Upper lobe of right lung (tissue), 1 donor: ENCODE results near the gene CLIC3. TPM values are rescaled to one million over a fixed set of nuclear protein-coding genes. Genes with fewer than 3 reads are reported as not detected.

ENCODE experiments used
- ATAC-seq: fragments of 200-7000 bp; cut with Tn5 transposase; one replicate; pipeline ENCODE4 v1.9.1; 2020; ENCODE audit warnings: mild to moderate bottlenecking, moderate library complexity
- DNase-seq: peaks from one replicate; pipeline ENCODE4 v3.0.0-alpha.2; 2020
- H3K27ac ChIP-seq: fragments of 200-600 bp; one replicate; pipeline ENCODE4 v1.8.0; 2022
- H3K27me3 ChIP-seq: fragments of 200-600 bp; one replicate; pipeline ENCODE4 v1.8.0; 2022; ENCODE audit warnings: mild to moderate bottlenecking
- H3K36me3 ChIP-seq: fragments of 200-600 bp; one replicate; pipeline ENCODE4 v1.8.0; 2022
- H3K4me1 ChIP-seq: fragments of 200-600 bp; one replicate; pipeline ENCODE4 v1.8.0; 2022
- H3K4me3 ChIP-seq: fragments of 200-600 bp; one replicate; pipeline ENCODE4 v1.8.0; 2022; ENCODE audit warnings: mild to moderate bottlenecking
- H3K9me3 ChIP-seq: fragments of 200-600 bp; one replicate; pipeline ENCODE4 v1.8.0; 2022
- intact Hi-C: fragments of 100-400 bp; cut with DNase I; formaldehyde crosslinking; loops from one replicate; pipeline ENCODE4 v1.11.0; 2022
- total RNA-seq: library from RNA; stranded (reverse); fragmentation: NEBNext Ultra II Directional; extraction: Animal tissue kit (Norgen Biotek cat#: 25700); gene quantifications from one replicate; pipeline ENCODE4 v1.2.1, GENCODE V29; 2021
- TF ChIP-seq, protein P1 (sequence below): fragments of 200-600 bp; IDR thresholded peaks from one replicate; pipeline ENCODE4 v1.8.0; 2022; ENCODE audit warnings: antibody characterized with exemption
- donor health status: DM: no; HTN: yes; CAD: no; lungs with severe emphysema.

Gene CLIC3
- total RNA-seq, 1 donor from 2014 or later: 80.7 TPM

DNA sequence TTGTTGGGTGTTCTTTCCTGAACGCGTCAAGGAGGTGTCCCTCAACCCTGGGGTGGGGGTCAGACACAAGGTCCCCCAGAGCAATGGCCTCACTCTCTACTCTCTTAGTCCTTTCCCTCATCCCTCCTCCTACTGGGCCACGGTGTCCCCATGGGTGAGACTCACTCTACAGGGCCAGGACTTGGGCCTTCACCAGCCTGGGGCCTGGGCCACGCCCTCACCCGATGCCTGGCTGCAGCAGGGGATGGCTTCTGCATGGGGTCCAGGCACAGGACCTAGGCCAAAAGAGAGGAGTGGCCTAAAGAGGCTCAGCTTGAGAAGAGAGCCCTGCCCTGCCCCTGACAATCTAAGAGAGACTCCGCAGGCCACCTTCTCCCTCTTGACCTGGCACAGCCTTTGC, 38.5 kb downstream of the CLIC3 start:
- H3K27me3 ChIP-seq: no peaks in the 10 kb centered on the region
- TF ChIP-seq, protein P1, sequence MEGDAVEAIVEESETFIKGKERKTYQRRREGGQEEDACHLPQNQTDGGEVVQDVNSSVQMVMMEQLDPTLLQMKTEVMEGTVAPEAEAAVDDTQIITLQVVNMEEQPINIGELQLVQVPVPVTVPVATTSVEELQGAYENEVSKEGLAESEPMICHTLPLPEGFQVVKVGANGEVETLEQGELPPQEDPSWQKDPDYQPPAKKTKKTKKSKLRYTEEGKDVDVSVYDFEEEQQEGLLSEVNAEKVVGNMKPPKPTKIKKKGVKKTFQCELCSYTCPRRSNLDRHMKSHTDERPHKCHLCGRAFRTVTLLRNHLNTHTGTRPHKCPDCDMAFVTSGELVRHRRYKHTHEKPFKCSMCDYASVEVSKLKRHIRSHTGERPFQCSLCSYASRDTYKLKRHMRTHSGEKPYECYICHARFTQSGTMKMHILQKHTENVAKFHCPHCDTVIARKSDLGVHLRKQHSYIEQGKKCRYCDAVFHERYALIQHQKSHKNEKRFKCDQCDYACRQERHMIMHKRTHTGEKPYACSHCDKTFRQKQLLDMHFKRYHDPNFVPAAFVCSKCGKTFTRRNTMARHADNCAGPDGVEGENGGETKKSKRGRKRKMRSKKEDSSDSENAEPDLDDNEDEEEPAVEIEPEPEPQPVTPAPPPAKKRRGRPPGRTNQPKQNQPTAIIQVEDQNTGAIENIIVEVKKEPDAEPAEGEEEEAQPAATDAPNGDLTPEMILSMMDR: no peak
- no peak overlapping the region for H3K27ac ChIP-seq
- intact Hi-C loops: no loop called here
- ATAC-seq (no peak), DNase-seq (no peak)
- H3K4me1 ChIP-seq: no peaks in the 10 kb centered on the region
- H3K36me3 ChIP-seq: no peaks in the 10 kb centered on the region
- H3K4me3 ChIP-seq: no peak overlapping the region
- no peaks in the 10 kb centered on the region for H3K9me3 ChIP-seq

DNA sequence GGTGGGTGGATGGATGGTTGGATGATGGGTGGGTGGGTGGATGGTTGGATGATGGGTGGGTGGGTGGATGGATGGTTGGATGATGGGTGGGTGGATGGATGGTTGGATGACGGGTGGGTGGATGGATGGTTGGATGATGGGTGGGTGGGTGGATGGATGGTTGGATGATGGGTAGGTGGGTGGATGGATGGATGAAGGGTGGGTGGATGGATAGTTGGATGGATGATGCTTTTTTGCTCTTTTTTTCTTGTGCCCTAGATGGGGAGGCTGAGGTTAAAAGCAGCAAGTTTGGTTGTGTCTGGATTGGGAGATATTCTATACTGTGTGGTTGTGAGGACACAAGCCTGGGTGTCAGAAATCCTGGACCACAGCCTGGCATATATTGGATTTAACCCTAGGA, 38.9 kb downstream of the CLIC3 start:
- Histone ChIP-seq H3K9me3 (no peaks in the 10 kb centered on the region), H3K36me3 (no peaks in the 10 kb centered on the region), H3K27me3 (no peaks in the 10 kb centered on the region), H3K4me1 (no peaks in the 10 kb centered on the region), H3K4me3 (no peak overlapping the region), H3K27ac (no peak overlapping the region)
- DNase-seq (no peak), ATAC-seq (no peak)
- intact Hi-C loops: no loop called here
- TF ChIP-seq, protein P1: no peak

DNA sequence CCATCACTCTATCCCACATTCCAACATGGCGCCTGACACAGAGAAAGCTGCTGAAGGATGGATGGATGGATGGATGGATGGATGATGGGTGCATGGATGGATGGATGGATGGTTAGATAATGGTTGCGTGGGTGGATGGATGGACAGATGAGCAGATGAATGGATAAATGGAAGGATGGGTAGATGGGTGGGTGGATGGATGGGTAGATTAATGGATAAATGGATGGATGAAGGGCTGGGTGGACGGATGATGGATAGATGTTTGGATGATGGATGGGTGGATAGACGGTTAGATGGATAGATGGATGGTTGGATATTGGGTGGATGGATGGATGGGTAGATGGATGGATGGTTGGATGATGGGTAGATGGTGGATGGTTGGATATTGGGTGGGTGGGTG, 39.8 kb downstream of the CLIC3 start:
- Histone ChIP-seq H3K27ac (no peak overlapping the region), H3K36me3 (no peaks in the 10 kb centered on the region), H3K4me1 (no peaks in the 10 kb centered on the region), H3K4me3 (no peak overlapping the region), H3K27me3 (no peaks in the 10 kb centered on the region), H3K9me3 (no peaks in the 10 kb centered on the region)
- DNase-seq: no peak
- no peak for ATAC-seq
- intact Hi-C loops: no loop called here
- TF ChIP-seq, protein P1: no peak

DNA sequence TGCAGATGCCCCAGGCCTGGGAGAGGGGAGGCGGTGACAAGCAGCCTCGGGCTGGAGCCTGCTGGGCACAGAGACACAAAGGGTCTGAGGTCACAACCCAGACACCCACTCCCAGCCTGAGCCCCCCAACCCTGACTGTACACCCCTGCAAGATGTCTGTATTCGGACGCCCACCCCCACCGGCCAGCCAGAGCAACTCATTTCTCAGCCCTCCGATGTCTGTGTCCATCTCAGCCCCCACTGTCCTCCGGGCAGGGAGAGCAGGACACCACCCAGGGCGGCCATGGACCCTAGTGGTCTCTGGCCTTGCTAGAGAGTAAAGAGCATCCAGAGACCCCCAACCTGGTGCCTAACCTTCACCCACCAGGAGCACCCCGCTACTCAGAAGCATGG, 40.4 kb downstream of the CLIC3 start:
- Histone ChIP-seq H3K4me1 (no peaks in the 10 kb centered on the region), H3K27me3 (no peaks in the 10 kb centered on the region), H3K4me3 (no peak overlapping the region), H3K9me3 (no peaks in the 10 kb centered on the region), H3K27ac (no peak overlapping the region), H3K36me3 (no peaks in the 10 kb centered on the region)
- intact Hi-C loops: no loop called here
- DNase-seq (no peak), ATAC-seq (no peak)
- TF ChIP-seq, protein P1: no peak

DNA sequence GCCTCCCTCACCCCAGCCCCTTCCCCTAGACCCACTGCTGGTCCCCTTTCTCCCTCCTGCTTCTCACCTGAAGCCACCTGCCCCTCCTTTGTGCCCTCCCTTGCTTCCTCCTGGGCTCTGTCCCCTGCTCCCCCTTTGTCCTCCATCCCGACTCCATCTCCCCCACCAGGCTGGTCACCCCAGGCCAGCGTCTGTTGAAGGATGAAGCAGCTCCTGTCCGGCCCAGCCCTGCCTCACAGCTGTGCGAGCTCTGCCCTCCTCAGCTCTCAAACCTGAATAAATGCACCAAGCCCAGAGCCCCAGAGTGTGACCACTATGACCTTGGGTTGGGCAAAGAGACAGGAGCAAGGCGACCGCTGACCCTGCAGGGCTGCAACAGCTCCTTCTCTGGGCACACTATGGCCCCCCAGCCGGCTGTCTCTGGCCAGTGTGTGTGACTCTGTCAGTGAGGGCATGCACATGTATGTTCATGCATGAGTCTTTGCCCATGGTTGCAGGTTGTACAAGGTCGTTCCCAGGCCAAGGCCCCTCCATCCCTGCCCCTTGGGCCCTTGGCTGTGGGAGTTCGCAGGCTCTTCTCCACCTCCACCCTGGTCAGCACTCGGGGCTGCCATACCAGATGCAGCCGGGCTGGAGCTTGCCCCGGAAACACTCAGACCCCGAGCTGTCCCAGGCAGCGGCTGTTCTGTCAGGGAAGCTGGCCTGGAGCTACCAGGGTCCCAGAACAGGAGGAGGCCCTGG, 41.0 kb downstream of the CLIC3 start:
- no peak for DNase-seq
- ATAC-seq: no peak

More for the DNA sequence above, 41.0 kb downstream of the CLIC3 start:
- H3K36me3 ChIP-seq: no peaks in the 10 kb centered on the region
- no peaks in the 10 kb centered on the region for H3K9me3 ChIP-seq
- no peak overlapping the region for H3K27ac ChIP-seq
- intact Hi-C loops: no loop called here
- no peak overlapping the region for H3K4me3 ChIP-seq
- TF ChIP-seq, protein P1: no peak
- peaks cover 3% of the 10 kb centered on the region for H3K4me1 ChIP-seq
- no peaks in the 10 kb centered on the region for H3K27me3 ChIP-seq
